ENCODE data around the gene TRAK1.

The TRAK1 gene

GRCh38 chr3:42209917-42210316 is 118.8 kb downstream of the TRAK1 start:
- no peak for DNase-seq (ENCODE audit: low spot score)

- DNase-seq (ENCODE audit: low spot score), result no peak
These were observed 119.6 kb downstream of the TRAK1 start for GRCh38 chr3:42210726-42211125.

DNA sequence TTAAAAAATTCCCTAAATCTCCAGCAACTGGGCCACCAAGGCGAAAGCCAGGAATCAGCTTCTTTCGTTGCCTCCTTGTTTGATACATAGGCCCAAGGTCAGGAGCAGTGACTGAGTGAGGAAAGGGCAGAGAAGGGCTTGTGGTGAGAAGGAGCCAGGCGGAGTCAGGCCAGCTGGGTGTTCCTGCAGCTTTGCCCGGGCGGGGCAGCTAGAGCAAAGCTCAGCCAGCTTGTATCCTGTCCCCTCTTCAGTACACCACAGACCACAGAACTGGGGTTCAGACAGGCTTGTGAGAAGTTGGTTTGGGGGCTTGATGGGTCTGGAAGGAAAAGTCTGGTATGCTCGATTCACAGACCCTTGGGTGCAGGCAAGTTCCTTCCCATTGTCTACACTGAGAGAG is 122.3 kb downstream of the TRAK1 start:
- no peak for DNase-seq (ENCODE audit: low spot score)

GRCh38 chr3:42214064-42214463 is 122.9 kb downstream of the TRAK1 start:
- DNase-seq (ENCODE audit: low spot score), result no peak

- peak; percentile 58 for DNase-seq (ENCODE audit: low spot score)
These were observed 123.6 kb downstream of the TRAK1 start for GRCh38 chr3:42214565-42215283.

DNA sequence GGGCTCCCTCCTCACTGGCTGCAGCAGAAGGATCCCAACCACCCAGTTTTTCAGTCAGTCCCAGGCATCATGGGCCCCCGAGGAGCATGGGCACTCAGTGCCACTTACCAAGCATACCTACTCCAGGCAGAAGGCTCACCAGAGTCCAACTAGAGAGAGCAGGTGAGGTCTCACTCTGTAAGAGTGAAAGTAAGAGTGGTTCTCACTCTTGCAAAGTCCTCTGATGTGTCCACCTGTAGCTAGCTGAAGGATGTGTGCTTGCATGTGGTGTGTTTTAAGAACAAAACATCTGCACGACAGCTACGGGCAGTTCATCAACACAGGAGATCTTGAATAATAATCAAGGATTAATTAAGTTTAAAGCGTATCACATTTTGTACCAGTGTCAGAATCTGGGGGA is 125.1 kb downstream of the TRAK1 start:
- no peak for DNase-seq (ENCODE audit: low spot score)

GRCh38 chr3:42216931-42217333 is 125.8 kb downstream of the TRAK1 start:
- peak; percentile 77 for DNase-seq (ENCODE audit: low spot score)

DNA sequence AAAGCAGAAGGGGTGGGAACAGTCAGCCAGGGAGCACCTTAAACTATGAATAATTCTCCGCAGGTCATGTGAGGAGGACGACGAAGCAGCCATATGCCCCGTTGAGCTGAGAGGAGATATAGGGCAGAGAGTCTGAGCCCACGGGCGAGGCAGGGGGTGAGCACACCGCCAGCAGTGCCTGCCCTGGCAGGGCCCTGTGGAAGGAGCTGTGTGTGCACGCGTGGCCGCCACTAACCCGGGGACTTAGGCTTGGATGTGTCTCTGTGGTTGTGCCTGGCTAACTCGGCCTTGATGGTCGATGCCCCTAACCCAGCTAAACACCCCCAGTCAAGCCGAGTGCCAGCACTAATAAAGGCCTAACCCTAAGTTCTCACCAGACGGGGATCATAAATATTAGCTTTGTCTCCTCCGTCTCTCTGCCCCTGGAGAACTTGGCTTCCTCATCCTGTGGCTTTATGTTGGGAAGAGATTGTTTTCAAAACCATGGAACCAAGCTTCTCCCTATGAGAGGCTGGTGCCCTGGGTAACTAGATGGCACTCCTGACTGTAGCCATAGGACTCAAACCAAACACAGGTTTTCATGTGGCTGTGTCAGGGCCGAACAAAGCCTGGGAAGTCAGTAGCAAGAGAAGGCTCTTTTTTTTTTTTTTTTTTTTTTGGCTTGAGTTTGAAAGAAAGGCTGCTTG is 129.4 kb downstream of the TRAK1 start:
- no peak for DNase-seq (ENCODE audit: low spot score)

DNA sequence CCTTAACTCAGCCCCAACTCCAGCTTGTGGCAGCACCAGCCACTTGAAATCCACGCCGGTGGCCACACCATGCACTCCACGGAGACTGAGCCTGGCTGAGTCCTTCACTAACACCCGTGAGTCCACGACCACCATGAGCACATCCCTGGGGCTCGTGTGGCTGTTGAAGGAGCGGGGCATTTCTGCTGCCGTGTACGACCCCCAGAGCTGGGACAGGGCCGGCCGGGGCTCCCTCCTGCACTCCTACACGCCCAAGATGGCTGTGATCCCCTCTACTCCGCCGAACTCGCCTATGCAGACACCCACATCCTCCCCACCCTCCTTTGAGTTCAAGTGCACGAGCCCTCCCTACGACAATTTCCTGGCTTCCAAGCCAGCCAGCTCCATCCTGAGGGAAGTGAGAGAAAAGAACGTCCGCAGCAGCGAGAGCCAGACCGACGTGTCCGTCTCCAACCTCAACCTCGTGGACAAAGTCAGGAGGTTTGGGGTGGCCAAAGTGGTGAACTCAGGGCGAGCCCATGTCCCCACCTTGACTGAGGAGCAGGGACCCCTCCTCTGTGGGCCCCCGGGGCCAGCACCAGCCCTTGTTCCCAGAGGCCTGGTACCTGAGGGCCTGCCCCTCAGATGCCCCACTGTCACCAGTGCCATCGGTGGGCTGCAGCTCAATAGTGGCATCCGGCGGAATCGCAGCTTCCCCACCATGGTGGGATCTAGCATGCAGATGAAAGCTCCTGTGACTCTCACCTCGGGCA is 132.0 kb downstream of the TRAK1 start:
- no peak for DNase-seq (ENCODE audit: low spot score)

- no peak for DNase-seq (ENCODE audit: low spot score)
These were observed 133.0 kb downstream of the TRAK1 start for GRCh38 chr3:42224178-42224577.

DNA sequence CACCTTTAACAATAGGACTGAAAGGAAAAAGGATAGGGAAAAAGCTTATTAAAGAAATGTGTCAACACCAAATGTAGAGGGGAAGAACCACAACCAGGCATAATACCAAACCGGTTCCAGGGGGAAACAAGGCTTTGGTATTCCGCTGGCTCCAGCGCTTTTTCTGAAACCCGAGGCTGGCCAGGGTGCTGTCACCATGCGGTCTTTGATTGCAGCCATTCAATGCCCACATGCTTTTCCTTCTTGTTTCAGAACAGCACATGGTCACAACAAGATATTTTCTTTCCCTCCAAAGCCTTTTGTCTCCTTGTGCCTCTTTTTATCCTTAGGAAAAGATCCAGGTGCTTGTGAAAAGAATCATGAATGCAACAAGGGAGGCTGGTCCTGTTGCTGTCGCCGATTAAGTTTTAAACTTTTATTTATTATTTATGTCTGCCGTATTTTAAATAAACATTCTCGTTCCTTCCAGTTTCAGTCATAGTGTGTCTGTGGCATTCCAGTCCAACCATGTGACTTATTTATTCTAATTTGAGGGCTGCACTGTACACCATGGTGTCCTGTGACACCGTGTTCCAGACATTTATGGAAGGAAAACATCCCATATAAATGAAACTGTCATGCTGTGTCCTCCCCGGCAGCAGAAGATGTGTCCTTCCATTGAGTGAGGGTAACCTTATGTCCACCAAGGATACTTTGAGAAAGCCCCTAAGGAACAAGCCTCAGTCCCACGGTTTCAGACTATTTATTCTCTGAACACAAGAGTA is 133.7 kb downstream of the TRAK1 start:
- DNase-seq (ENCODE audit: low spot score), result no peak

GRCh38 chr3:42225486-42226363 is 134.6 kb downstream of the TRAK1 start:
- DNase-seq (ENCODE audit: low spot score), result no peak

- no peak for DNase-seq (ENCODE audit: low spot score)
These were observed 135.6 kb downstream of the TRAK1 start for GRCh38 chr3:42226470-42227425.

DNA sequence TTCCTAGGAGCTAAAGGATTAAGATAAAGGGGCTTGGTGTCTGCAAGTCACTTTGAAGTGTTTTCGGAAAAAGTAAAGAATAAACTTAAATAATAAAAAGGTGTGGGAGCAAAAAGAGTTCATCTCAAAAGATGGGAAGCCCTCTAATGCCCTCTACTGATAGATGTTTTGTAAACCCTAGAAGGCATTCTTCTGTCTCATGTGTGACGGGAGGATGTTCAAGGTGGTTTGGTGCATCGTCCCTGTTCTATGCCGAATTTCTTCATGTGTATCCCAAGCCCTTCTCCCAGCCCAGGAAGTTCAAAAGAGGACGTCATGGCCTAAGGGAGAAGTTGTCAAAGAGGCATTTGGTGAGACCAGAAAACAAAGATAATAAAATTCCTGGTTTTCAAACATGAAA is 137.6 kb downstream of the TRAK1 start:
- DNase-seq (ENCODE audit: low spot score), result no peak

DNA sequence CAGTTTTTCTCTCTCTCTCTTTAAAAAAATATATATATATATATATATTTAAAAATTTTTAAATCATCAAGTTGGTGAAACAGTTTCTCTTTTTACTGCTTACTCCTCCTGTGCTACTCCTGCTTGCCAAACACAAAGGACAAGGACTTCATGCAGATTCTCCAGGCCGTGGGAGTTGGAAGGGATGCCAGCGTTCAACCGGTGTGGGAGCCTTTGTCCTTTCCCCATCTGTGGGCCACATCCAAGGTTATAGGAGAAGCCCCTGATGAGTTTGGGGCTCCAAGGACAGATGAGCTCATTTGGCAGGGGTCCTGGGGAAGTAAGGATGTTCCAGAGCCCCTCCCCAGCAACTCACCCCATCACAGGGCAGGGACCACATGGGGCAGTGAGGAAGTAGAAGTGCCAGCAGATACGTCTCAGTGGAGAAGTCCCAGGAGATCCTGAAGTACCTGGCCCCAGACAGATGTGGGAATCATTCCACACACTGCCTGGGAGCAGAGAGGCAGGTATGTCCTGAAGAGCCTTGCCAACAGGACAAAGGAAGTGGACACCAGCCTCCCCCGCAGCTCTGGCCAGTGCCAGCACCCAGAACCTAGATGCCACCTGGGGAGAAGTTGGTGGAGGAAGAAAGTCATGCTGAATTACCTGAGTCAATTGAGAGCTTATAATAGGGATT is 138.2 kb downstream of the TRAK1 start:
- no peak for DNase-seq (ENCODE audit: low spot score)

DNA sequence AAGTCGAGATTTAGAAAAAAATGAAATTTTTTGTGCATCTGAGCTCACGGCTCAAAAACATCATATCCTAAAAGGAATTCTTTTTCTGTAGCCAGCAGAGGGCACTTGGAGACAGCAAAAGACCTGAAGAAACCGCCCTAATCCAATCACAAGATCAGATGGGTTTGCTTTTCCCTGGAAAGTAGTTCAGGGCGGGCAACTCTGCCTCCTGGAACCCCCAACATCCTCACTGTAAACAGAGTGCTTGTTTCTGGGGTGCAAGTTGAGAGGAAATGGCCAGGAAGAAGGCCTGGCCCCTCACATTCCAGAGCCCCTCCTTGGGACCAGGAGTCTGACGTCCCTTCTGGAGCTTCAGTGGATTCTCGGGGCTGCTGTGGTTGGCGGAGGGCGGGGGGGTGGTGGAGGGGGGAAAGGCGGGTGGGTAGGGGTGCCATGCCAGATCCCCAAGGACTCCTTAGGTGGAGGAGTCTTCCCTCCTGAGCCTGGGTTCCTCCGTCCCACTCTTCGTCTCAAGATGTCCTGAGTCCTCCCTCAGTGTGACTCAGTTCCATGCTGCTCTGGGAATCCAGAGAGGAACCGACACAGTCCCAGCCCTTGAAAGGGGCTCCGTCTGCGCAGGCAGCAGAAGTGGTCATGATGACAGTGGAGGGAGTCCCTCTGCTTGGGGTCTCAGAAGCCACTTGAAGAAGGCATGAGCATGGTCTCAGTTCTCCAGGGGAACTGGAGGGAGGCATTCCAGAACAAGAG is 139.0 kb downstream of the TRAK1 start:
- peak; percentile 75 for DNase-seq (ENCODE audit: low spot score)

- DNase-seq (ENCODE audit: low spot score), result no peak
These were observed 139.7 kb downstream of the TRAK1 start for GRCh38 chr3:42230860-42231259.

GRCh38 chr3:42235532-42235931 is 144.4 kb downstream of the TRAK1 start:
- no peak for DNase-seq (ENCODE audit: low spot score)

DNA sequence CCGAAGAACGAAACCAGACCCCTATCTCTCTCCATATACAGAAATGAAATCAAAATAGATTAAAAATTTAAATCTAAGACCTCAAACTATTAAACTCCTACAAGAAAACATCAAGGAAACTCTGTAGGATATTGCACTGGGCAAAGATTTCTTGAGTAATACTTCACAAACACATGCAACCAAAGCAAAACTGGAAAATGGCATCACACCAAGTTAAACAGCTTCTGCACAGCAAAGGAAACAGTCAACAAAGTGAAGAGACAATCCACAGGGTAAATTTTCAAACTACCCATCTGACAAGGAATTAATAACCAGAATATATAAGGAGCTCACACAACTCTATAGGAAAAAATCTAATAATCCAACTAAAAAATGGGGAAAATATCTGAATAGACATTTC is 145.5 kb downstream of the TRAK1 start:
- no peak for DNase-seq (ENCODE audit: low spot score)

All from AG08395 (cell line).